B cell (primary cell): Measurements from ENCODE around the gene CDC37. TPM values are rescaled to one million over a fixed set of nuclear protein-coding genes. Genes with fewer than 3 reads are reported as not detected.
A peak's percentile ranks its signal among the peaks of the same experiment; 100 is the strongest.

Experiments used
- ATAC-seq: fragments of 200-7000 bp; cut with Tn5 transposase; one replicate; pipeline ENCODE4 v1.10.0; 2021; ENCODE audit warnings: low read depth, mild to moderate bottlenecking, moderate number of reproducible peaks, moderate library complexity
- CTCF ChIA-PET: fragments of 350-600 bp; sonication (Branson Sonifier 250); formaldehyde crosslinking; loops from one replicate; lab custom pipeline; 2021; ENCODE audit warnings: antibody characterized with exemption, inconsistent platforms; lab: Charles Lee
- POLR2A ChIA-PET: fragments of 350-600 bp; sonication (Branson Sonifier 250); formaldehyde crosslinking; loops from one replicate; lab custom pipeline; 2021; ENCODE audit warnings: antibody characterized with exemption; lab: Charles Lee
- DNase-seq: peaks from one replicate; pipeline ENCODE4 v3.0.0; 2013
- H2AFZ ChIP-seq: 2 replicates; pipeline ENCODE4 v1.6.1; 2012; ENCODE audit warnings: mild to moderate bottlenecking, low read depth, low read length; ENCODE audit not compliant: insufficient read depth, poor library complexity, severe bottlenecking
- H3K27ac ChIP-seq, 2 donors: 1 replicate in 1 of 2; 2 replicates in 1 of 2; pipeline ENCODE4 v1.5.1; 2012 to 2013; ENCODE audit warnings: low read length in 2 of 2, mild to moderate bottlenecking in 2 of 2, moderate library complexity in 1 of 2
- H3K27me3 ChIP-seq, 4 experiments: fragments of 200-600 bp in 1 of 4; sonication (generic) in 1 of 4; replicated peaks in 1 of 4; 1 replicate in 2 of 4; 2 replicates in 2 of 4; pipeline versions ENCODE4 v1.6.1 to v1.7.0; 2013 to 2016; ENCODE audit warnings: low read length in 3 of 4, mild to moderate bottlenecking in 2 of 4, mixed read lengths in 1 of 4, moderate library complexity in 1 of 4; ENCODE audit not compliant: insufficient read depth in 4 of 4, control insufficient read depth in 3 of 4; ENCODE audit errors: control extremely low read depth in 1 of 4
- H3K36me3 ChIP-seq, 2 experiments: replicated peaks in 1 of 2; 1 replicate in 1 of 2; 2 replicates in 1 of 2; pipeline versions ENCODE4 v1.6.1 to v1.7.1; 2013; ENCODE audit warnings: low read length in 1 of 2; ENCODE audit not compliant: insufficient read depth in 2 of 2, control insufficient read depth in 1 of 2; ENCODE audit errors: control extremely low read depth in 1 of 2, extremely low read depth in 1 of 2
- H3K4me1 ChIP-seq, 2 donors: fragments of 200-600 bp in 1 of 2; sonication (generic) in 1 of 2; 1 replicate in 1 of 2; 2 replicates in 1 of 2; pipeline versions ENCODE4 v1.5.1 to v1.6.1; 2013 to 2017; ENCODE audit warnings: low read length in 2 of 2; ENCODE audit not compliant: control insufficient read depth in 2 of 2, insufficient read depth in 2 of 2
- H3K4me2 ChIP-seq: replicated peaks from 2 replicates; pipeline ENCODE3; 2012; ENCODE audit warnings: mild to moderate bottlenecking, low read depth, low read length; ENCODE audit not compliant: poor library complexity, severe bottlenecking
- H3K4me3 ChIP-seq, 5 experiments: fragments of 200-600 bp in 1 of 5; sonication (generic) in 1 of 5; 1 replicate in 3 of 5; 2 replicates in 2 of 5; pipeline versions ENCODE4 v1.5.1 to v1.7.0; 2011 to 2016; ENCODE audit warnings: low read length in 4 of 5, mild to moderate bottlenecking in 4 of 5, low read depth in 2 of 5, control low read depth in 1 of 5, moderate library complexity in 1 of 5; ENCODE audit not compliant: insufficient read depth in 1 of 5; ENCODE audit errors: control extremely low read depth in 1 of 5, extremely low read depth in 1 of 5
- H3K79me2 ChIP-seq: fragments of 200-600 bp; sonication (generic); one replicate; pipeline ENCODE4 v1.6.0; 2016; ENCODE audit warnings: low read length; ENCODE audit not compliant: control insufficient read depth, insufficient read depth
- H3K9ac ChIP-seq: fragments of 200-600 bp; sonication (generic); 2 replicates; pipeline ENCODE4 v1.6.1; 2017; ENCODE audit warnings: mild to moderate bottlenecking, low read length, moderate library complexity
- H3K9me3 ChIP-seq, 3 donors: one replicate each; pipeline versions ENCODE4 v1.6.1 to v1.7.1; 2013; ENCODE audit warnings: low read length in 2 of 3; ENCODE audit not compliant: control insufficient read depth in 2 of 3, insufficient read depth in 1 of 3; ENCODE audit errors: control extremely low read depth in 1 of 3
- H4K20me1 ChIP-seq: 2 replicates; pipeline ENCODE4 v1.6.0; 2012; ENCODE audit warnings: mild to moderate bottlenecking, low read length; ENCODE audit not compliant: insufficient read depth, control insufficient read depth, poor library complexity, severe bottlenecking
- H3K27ac Mint-ChIP-seq: one replicate; pipeline ENCODE4 v1.8.0; 2021; ENCODE audit warnings: mixed read lengths
- H3K27me3 Mint-ChIP-seq: one replicate; pipeline ENCODE4 v1.8.0; 2021; ENCODE audit warnings: mixed read lengths
- H3K4me1 Mint-ChIP-seq: one replicate; pipeline ENCODE4 v1.8.0; 2021; ENCODE audit warnings: mixed read lengths
- H3K4me3 Mint-ChIP-seq: one replicate; pipeline ENCODE4 v1.8.0; 2021; ENCODE audit warnings: mixed read lengths
- H3K9me3 Mint-ChIP-seq: one replicate; pipeline ENCODE4 v1.8.0; 2022; ENCODE audit warnings: mixed read lengths; ENCODE audit not compliant: insufficient read depth
- CTCF ChIP-seq: fragments of 200-600 bp; IDR thresholded peaks from one replicate; pipeline ENCODE4 v1.8.0; 2022; ENCODE audit warnings: antibody characterized with exemption, mild to moderate bottlenecking
- EZH2 ChIP-seq: IDR thresholded peaks from 2 replicates; pipeline ENCODE4 v1.6.1; 2012; ENCODE audit warnings: borderline replicate concordance, low read depth, mild to moderate bottlenecking, moderate library complexity, low read length; ENCODE audit not compliant: insufficient read depth, poor library complexity, severe bottlenecking
- WGBS: methylation state at CpG from one replicate; pipeline ENCODE4 v1.1.5; 2013; ENCODE audit warnings: missing lambda C conversion rate; ENCODE audit not compliant: insufficient coverage; 5-methylcytosine and 5-hydroxymethylcytosine counted together
- intact Hi-C: fragments of 100-400 bp; cut with micrococcal nuclease; formaldehyde crosslinking; loops from one replicate; pipeline ENCODE4 v1.10.0; 2022
- polyA plus RNA-seq: library from polyadenylated mRNA; depleted of rRNA; stranded (reverse); fragments of >200 nt; gene quantifications from 2 replicates; pipeline ENCODE4 v1.2.3, GENCODE V29; 2012
- total RNA-seq, 2 donors: library from RNA; stranded (reverse); fragments of 120-200 nt in 1 of 2; gene quantifications; 1 replicate in 1 of 2; 2 replicates in 1 of 2; pipeline versions ENCODE4 v1.2.3 to v1.2.4, GENCODE V29; 2013 to 2022

CDC37 gene
- total and polyA plus RNA-seq, 2 donors (not counting 1 experiment from before 2014, with no cell fraction given): 193 to 408 TPM

GRCh38 chr19:10416380-10417257 is 13.3 kb upstream of the CDC37 start:
- H3K4me1 Mint-ChIP-seq: peaks cover 59% of the 10 kb centered on the region
- H3K27ac Mint-ChIP-seq: peak overlapping the region; percentile 94
- Histone ChIP-seq H3K9ac (peak overlapping the region; percentile 72), H3K79me2 (no peaks in the 10 kb centered on the region), H3K27me3 (peaks cover 0 to 46% (median 28%) of the 10 kb centered on the region in 4 experiments), H2AFZ (peak overlapping the region; percentile 81), H3K4me3 (peak overlapping the region; percentile 15 to 69 (median 49)), H3K36me3 (no peaks in the 10 kb centered on the region), H3K4me2 (peak overlapping the region; percentile 96), H3K27ac (peak overlapping the region in 1 of 2 donors; percentile 28), H4K20me1 (no peaks in the 10 kb centered on the region), H3K9me3 (peaks cover 0 to 37% (median 0%) of the 10 kb centered on the region in 3 donors), H3K4me1 (peaks cover 66 to 82% of the 10 kb centered on the region in 2 donors)
- intact Hi-C loops: loop anchor here (1.0 to 5.0 kb wide), 4 partner anchors 12 to 151 kb away; partner anchors contain the start of genes CDC37, CDKN2D and KRI1
- TF ChIP-seq CTCF: peak; percentile 100
- TF ChIP-seq EZH2: no peak
- peak; percentile 99 for DNase-seq
- WGBS: 4% methylated on average over 64 of the region's 67 CpGs
- POLR2A ChIA-PET: interaction anchor here (0.8 to 2.6 kb wide), 6 partner anchors 9 to 146 kb away, joined by 3 to 19 read pairs (median 4); partner anchors contain the start of genes CDC37 and ICAM1
- CTCF ChIA-PET: interaction anchor here (0.6 to 18.8 kb wide), 10 partner anchors 10 to 1197 kb away, joined by 3 to 282 read pairs (median 7); partner anchors contain the start of gene CDC37
- H3K27me3 Mint-ChIP-seq: peaks cover 29% of the 10 kb centered on the region
- peak overlapping the region; percentile 85 for H3K4me3 Mint-ChIP-seq
- H3K9me3 Mint-ChIP-seq: no peaks in the 10 kb centered on the region
- peak; percentile 70 for ATAC-seq
